Nephron progenitor cell (in vitro differentiated cells): ENCODE data around the gene ROR1.

ENCODE experiments used
- DNase-seq: peaks from one replicate; pipeline ENCODE4 v3.0.0; 2021
- H3K27ac Mint-ChIP-seq: 2 replicates; pipeline ENCODE4 v1.8.0; 2021; ENCODE audit warnings: mild to moderate bottlenecking, moderate library complexity, mixed read lengths
- H3K27me3 Mint-ChIP-seq: 2 replicates; pipeline ENCODE4 v1.8.0; 2021; ENCODE audit warnings: mild to moderate bottlenecking, low read depth, mixed read lengths; ENCODE audit not compliant: poor library complexity
- H3K36me3 Mint-ChIP-seq: 2 replicates; pipeline ENCODE4 v1.8.0; 2021; ENCODE audit warnings: low read depth, mixed read lengths
- H3K4me1 Mint-ChIP-seq: 2 replicates; pipeline ENCODE4 v1.8.0; 2021; ENCODE audit warnings: mixed read lengths
- H3K4me3 Mint-ChIP-seq: 2 replicates; pipeline ENCODE4 v1.8.0; 2021; ENCODE audit warnings: mild to moderate bottlenecking, moderate library complexity, mixed read lengths
- H3K9me3 Mint-ChIP-seq: 2 replicates; pipeline ENCODE4 v1.8.0; 2021; ENCODE audit warnings: mild to moderate bottlenecking, moderate library complexity, mixed read lengths
- CTCF ChIP-seq: fragments of 200-600 bp; sonication (generic); IDR thresholded peaks from 2 replicates; pipeline ENCODE4 v1.5.0; 2021; ENCODE audit warnings: antibody characterized with exemption

The ROR1 gene

GRCh38 chr1:63829349-63830327 is 55.8 kb downstream of the ROR1 start:
- no peak overlapping the region for H3K4me3 Mint-ChIP-seq
- peaks cover 35% of the 10 kb centered on the region for H3K4me1 Mint-ChIP-seq
- no peak for TF ChIP-seq CTCF
- DNase-seq, result no peak
- peaks cover 4% of the 10 kb centered on the region for H3K36me3 Mint-ChIP-seq
- peaks cover 3% of the 10 kb centered on the region for H3K27me3 Mint-ChIP-seq
- H3K27ac Mint-ChIP-seq, result no peak overlapping the region
- peaks cover 11% of the 10 kb centered on the region for H3K9me3 Mint-ChIP-seq

DNA sequence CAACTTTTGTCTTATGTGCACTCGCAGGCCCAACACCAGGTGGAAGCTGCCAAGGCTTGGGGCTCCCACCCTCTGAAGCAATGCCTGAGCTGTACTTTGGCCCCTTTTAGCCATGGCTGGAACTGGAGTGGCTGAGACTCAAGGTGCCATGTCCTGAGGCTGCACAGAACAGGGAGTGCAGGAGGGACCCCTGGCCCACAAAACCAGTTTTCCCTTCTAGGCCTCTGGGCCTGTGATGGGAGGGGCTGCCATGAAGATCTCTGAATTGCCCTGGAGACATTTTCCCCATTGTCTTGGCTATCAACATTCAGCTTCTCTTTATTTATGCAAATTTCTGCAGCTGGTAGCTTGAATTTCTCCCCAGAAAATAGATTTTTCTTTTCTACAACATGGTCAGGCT is 57.6 kb downstream of the ROR1 start:
- no peak for TF ChIP-seq CTCF
- Mint-ChIP-seq H3K27me3 (peaks cover 3% of the 10 kb centered on the region), H3K27ac (no peak overlapping the region), H3K4me3 (no peak overlapping the region), H3K9me3 (peaks cover 4% of the 10 kb centered on the region), H3K36me3 (no peaks in the 10 kb centered on the region), H3K4me1 (peaks cover 40% of the 10 kb centered on the region)
- DNase-seq, result no peak

GRCh38 chr1:63833363-63834119 is 59.7 kb downstream of the ROR1 start:
- TF ChIP-seq CTCF, result no peak
- Mint-ChIP-seq H3K4me3 (no peak overlapping the region), H3K27me3 (peaks cover 3% of the 10 kb centered on the region), H3K9me3 (peaks cover 4% of the 10 kb centered on the region), H3K36me3 (no peaks in the 10 kb centered on the region), H3K27ac (no peak overlapping the region), H3K4me1 (peaks cover 27% of the 10 kb centered on the region)
- no peak for DNase-seq

GRCh38 chr1:63835128-63835527 is 61.3 kb downstream of the ROR1 start:
- peaks cover 1% of the 10 kb centered on the region for H3K9me3 Mint-ChIP-seq
- peaks cover 17% of the 10 kb centered on the region for H3K4me1 Mint-ChIP-seq
- no peaks in the 10 kb centered on the region for H3K36me3 Mint-ChIP-seq
- DNase-seq, result no peak
- no peak for TF ChIP-seq CTCF
- no peak overlapping the region for H3K27ac Mint-ChIP-seq
- peaks cover 3% of the 10 kb centered on the region for H3K27me3 Mint-ChIP-seq
- no peak overlapping the region for H3K4me3 Mint-ChIP-seq

GRCh38 chr1:63836374-63836773 is 62.6 kb downstream of the ROR1 start:
- Mint-ChIP-seq H3K4me3 (no peak overlapping the region), H3K36me3 (no peaks in the 10 kb centered on the region), H3K4me1 (peaks cover 17% of the 10 kb centered on the region), H3K27me3 (peaks cover 3% of the 10 kb centered on the region), H3K27ac (no peak overlapping the region), H3K9me3 (no peaks in the 10 kb centered on the region)
- no peak for TF ChIP-seq CTCF
- no peak for DNase-seq
